Measurements from ENCODE around the gene MAN1B1.

The MAN1B1 gene

DNA sequence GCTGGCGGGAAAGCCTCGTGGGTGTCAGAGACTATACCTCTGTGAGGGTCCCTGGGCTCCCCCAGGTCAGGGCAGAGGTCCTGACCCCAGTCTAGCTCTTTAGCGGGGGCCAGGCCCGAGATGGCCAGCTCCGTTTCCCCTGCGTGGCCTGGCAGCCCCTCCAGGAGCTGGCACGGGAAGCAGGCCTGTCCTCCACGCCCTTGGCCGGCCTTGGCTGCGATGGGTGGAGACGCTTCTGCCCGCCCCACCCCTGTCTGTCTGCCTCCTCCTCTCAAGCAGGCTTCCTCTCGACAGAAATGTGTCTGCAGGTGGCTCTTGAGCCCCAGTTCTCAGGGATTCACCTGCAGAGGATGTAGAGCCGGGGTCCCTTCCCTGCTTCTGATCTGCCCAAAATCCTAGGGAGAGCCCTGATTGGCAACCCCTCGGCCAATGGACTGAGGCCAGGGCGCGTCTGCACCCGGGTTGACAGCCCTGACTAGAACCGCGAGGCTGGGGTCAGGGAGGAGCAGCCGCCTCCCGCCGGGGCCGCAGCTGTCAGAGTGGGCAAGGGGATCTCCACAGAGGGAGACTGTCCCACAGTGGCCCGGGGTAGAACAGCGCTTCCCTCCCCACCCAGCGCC, 49.6 kb downstream of the MAN1B1 start:
- no peaks in the 10 kb centered on the region for H4K20me1 ChIP-seq (ENCODE audit: insufficient read depth, low read length)
- no peaks in the 10 kb centered on the region for H3F3A ChIP-seq (ENCODE audit: insufficient read depth, low read length)
- no peaks in the 10 kb centered on the region for H3K36me3 ChIP-seq (replicated peaks; ENCODE audit: insufficient read depth, low read length)
- no peak overlapping the region for H2AFZ ChIP-seq (ENCODE audit: low read length)
- peak; percentile 5 for DNase-seq
- H3K4me1 ChIP-seq (ENCODE audit: low read length), result no peaks in the 10 kb centered on the region
- H3K9me3 ChIP-seq (replicated peaks; ENCODE audit: insufficient read depth, low read length), result no peaks in the 10 kb centered on the region
- no peak overlapping the region for H3K4me3 ChIP-seq (ENCODE audit: low read length)
- no peak overlapping the region for H3K27ac ChIP-seq (ENCODE audit: low read length)
- no peak overlapping the region for H3K4me2 ChIP-seq (ENCODE audit: low read depth, low read length)
- no peak overlapping the region for H3K9ac ChIP-seq (ENCODE audit: low read length)
- H3K9me2 ChIP-seq (replicated peaks; ENCODE audit: insufficient read depth, low read length), result no peaks in the 10 kb centered on the region
- TF ChIP-seq EZH2phosphoT487 (IDR thresholded peaks at IDR 0.05; ENCODE audit: low read length), result no peak
- TF ChIP-seq EZH2 (optimal IDR thresholded peaks at IDR 0.05; ENCODE audit: low read depth, low read length), result no peak
- no peak for TF ChIP-seq CTCF (IDR thresholded peaks at IDR 0.05; ENCODE audit: low read length)
- no peaks in the 10 kb centered on the region for H3K79me2 ChIP-seq (ENCODE audit: low read length)
- H3K27me3 ChIP-seq (replicated peaks; ENCODE audit: insufficient read depth, low read length), result peaks cover 83% of the 10 kb centered on the region

DNA sequence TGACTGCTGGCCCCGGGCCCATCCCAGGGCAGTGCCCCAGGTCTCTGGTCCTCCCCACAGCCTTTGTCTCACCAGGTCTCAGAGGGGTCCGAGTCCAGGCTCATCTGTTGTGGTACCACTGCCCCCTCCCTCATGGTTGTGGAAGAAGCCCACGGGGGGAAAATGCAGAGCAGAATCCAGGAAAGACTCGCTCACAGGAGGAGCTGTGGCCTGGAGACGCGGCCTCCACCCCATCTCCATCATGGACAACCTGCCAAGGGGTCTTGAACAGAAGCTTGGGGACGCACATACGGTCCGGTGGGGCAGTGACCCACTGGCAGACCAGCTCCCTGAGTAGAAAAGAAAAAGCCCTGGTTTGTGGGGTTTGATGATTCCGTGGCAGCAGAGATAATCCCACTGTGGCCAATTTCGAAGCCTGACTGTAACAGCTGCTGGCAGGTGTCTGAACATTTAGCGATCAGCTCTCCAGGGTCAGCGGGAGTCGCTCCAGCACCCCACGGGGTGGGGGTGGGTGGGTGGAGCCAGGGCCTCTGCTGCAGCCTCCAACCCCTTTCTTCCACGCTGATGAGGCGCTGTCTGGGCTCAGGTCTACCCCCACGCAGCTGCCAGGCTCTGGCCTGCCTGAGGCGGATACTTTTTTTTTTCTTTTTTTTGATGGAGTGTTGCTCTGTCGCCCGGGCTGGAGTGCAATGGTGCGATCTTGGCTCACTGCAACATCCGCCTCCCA, 50.3 kb downstream of the MAN1B1 start:
- DNase-seq, result no peak
- peaks cover 86% of the 10 kb centered on the region for H3K27me3 ChIP-seq (replicated peaks; ENCODE audit: insufficient read depth, low read length)

GRCh38 chr9:137138058-137138721, 51.4 kb downstream of the MAN1B1 start:
- H3K4me3 ChIP-seq (ENCODE audit: low read length), result no peak overlapping the region
- H3K36me3 ChIP-seq (replicated peaks; ENCODE audit: insufficient read depth, low read length), result no peaks in the 10 kb centered on the region
- no peak for DNase-seq
- H2AFZ ChIP-seq (ENCODE audit: low read length), result no peak overlapping the region
- no peak overlapping the region for H3K9ac ChIP-seq (ENCODE audit: low read length)
- no peaks in the 10 kb centered on the region for H3K4me1 ChIP-seq (ENCODE audit: low read length)
- no peak overlapping the region for H3K4me2 ChIP-seq (ENCODE audit: low read depth, low read length)
- no peaks in the 10 kb centered on the region for H3K79me2 ChIP-seq (ENCODE audit: low read length)
- H3K27ac ChIP-seq (ENCODE audit: low read length), result no peak overlapping the region
- H3F3A ChIP-seq (ENCODE audit: insufficient read depth, low read length), result no peaks in the 10 kb centered on the region
- H3K9me2 ChIP-seq (replicated peaks; ENCODE audit: insufficient read depth, low read length), result no peaks in the 10 kb centered on the region
- H3K27me3 ChIP-seq (replicated peaks; ENCODE audit: insufficient read depth, low read length), result peaks cover 88% of the 10 kb centered on the region
- H3K9me3 ChIP-seq (replicated peaks; ENCODE audit: insufficient read depth, low read length), result no peaks in the 10 kb centered on the region
- H4K20me1 ChIP-seq (ENCODE audit: insufficient read depth, low read length), result no peaks in the 10 kb centered on the region
- no peak for TF ChIP-seq EZH2 (optimal IDR thresholded peaks at IDR 0.05; ENCODE audit: low read depth, low read length)
- TF ChIP-seq EZH2phosphoT487 (IDR thresholded peaks at IDR 0.05; ENCODE audit: low read length), result no peak
- TF ChIP-seq CTCF (IDR thresholded peaks at IDR 0.05; ENCODE audit: low read length), result no peak

More for the DNA sequence above, 50.3 kb downstream of the MAN1B1 start:
- Histone ChIP-seq H3K27ac (ENCODE audit: low read length) (no peak overlapping the region), H3K9ac (ENCODE audit: low read length) (no peak overlapping the region), H2AFZ (ENCODE audit: low read length) (no peak overlapping the region), H3K79me2 (ENCODE audit: low read length) (no peaks in the 10 kb centered on the region), H3K9me2 (replicated peaks; ENCODE audit: insufficient read depth, low read length) (no peaks in the 10 kb centered on the region), H3F3A (ENCODE audit: insufficient read depth, low read length) (no peaks in the 10 kb centered on the region), H3K36me3 (replicated peaks; ENCODE audit: insufficient read depth, low read length) (no peaks in the 10 kb centered on the region), H3K4me1 (ENCODE audit: low read length) (no peaks in the 10 kb centered on the region), H3K4me3 (ENCODE audit: low read length) (no peak overlapping the region), H3K4me2 (ENCODE audit: low read depth, low read length) (no peak overlapping the region), H4K20me1 (ENCODE audit: insufficient read depth, low read length) (no peaks in the 10 kb centered on the region), H3K9me3 (replicated peaks; ENCODE audit: insufficient read depth, low read length) (no peaks in the 10 kb centered on the region)
- no peak for TF ChIP-seq EZH2phosphoT487 (IDR thresholded peaks at IDR 0.05; ENCODE audit: low read length)
- TF ChIP-seq EZH2 (optimal IDR thresholded peaks at IDR 0.05; ENCODE audit: low read depth, low read length), result no peak
- TF ChIP-seq CTCF (IDR thresholded peaks at IDR 0.05; ENCODE audit: low read length), result no peak

All from MM.1S (cell line).